ENCODE measurements around the gene RNF128.
A peak's percentile ranks its signal among the peaks of the same experiment; 100 is the strongest.

The RNF128 gene, protein sequence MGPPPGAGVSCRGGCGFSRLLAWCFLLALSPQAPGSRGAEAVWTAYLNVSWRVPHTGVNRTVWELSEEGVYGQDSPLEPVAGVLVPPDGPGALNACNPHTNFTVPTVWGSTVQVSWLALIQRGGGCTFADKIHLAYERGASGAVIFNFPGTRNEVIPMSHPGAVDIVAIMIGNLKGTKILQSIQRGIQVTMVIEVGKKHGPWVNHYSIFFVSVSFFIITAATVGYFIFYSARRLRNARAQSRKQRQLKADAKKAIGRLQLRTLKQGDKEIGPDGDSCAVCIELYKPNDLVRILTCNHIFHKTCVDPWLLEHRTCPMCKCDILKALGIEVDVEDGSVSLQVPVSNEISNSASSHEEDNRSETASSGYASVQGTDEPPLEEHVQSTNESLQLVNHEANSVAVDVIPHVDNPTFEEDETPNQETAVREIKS

DNA sequence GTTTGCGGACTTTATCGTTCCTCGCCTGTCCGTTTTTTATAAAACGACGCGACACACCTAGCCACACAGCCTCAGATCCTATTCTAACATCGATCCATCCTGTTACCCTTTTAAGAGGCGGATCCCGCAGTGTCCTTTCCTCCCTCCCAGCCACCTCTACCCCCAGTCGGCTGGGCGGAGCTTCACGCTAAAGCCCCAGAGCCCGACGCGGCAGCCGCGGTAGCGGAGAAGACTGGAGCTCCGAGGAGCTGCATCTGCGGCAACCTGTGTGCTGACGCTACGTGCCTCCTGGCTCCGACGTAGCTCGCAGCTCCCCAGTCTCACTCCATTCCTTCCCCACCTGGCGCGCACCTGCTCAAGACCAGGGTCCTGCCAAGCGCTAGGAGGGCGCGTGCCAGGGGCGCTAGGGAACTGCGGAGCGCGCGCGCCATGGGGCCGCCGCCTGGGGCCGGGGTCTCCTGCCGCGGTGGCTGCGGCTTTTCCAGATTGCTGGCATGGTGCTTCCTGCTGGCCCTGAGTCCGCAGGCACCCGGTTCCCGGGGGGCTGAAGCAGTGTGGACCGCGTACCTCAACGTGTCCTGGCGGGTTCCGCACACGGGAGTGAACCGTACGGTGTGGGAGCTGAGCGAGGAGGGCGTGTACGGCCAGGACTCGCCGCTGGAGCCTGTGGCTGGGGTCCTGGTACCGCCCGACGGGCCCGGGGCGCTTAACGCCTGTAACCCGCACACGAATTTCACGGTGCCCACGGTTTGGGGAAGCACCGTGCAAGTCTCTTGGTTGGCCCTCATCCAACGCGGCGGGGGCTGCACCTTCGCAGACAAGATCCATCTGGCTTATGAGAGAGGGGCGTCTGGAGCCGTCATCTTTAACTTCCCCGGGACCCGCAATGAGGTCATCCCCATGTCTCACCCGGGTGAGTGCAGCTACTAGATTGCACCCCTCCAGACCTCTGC lies at the start of gene RNF128:
RNF128 (plus strand) TSS at position 217 of the 953 bp plus-strand sequence; CDS start at position 430, 213 bp downstream.
- peak in 1 of 2 experiments; percentile 4 for DNase-seq (ENCODE audit: low read depth in 2 of 2)

DNA sequence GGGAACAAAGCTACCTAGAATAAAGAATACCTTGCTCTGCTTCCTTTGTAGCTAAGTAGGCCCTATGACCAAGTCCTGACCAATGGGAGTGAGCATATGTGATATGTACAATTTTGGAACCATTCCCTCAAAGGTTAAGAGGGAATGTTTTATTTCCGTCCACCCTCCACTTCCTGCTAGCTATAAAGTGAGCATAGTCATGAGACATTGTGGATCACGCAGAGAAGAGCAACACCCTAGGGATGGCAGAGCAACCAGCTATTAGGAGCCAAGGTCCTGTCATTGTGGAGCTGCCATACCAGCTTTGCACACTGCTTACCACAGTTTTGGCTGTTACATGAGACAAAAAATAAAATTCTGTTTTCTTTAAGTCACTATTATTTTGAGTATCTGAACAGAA lies 45.8 kb upstream of the RNF128 start:
- no peak for DNase-seq (ENCODE audit: low read depth in 2 of 2)

DNA sequence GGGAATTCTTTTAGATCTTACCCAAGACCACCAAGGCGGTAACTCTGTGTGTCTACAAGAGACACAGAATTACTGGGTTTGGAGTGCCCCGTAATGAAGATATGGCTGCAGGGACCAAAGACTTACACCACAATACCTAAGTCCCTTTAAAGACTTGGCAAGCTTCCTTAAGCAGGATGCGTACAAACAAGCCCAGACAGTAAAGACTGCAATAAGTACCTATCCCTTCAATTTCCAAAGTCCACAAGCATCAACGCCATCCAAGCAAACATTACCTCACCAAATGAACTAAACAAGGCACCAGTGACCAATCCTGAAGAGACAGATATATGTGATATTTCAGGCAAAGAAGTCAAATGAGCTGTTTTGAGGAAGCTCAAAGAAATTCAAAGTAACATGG lies 42.3 kb upstream of the RNF128 start:
- DNase-seq (ENCODE audit: low read depth in 2 of 2) = no peak

DNA sequence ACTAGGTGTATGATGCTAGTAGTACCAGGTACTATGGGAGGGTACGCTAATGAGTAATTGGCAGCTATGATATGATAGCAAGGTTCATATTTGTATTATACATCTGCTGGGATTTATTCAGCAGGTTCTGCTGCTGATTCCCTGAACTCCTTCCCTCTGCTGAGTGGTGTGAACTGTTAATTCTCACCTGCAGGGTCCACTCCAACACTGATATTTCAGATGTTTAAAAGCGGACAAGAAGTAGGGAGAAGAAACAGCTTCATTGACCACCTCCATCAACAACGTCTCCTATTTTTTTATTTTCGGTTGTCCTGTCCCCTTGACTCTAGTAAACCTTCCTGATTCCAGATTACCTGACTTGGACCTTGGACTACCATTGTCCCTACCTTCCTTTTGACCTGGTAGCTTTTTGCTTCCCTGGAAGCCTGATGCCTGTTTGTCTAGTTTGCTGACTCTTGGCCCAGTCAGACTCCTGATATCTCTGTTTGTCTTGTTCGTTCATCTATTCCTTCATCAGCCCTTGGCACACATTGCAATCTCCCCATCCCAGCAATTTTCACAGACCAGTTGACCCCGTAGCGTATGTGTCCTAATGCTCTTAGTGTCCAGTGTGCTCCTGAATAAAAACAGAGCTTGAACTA lies 34.0 kb upstream of the RNF128 start:
- no peak for DNase-seq (ENCODE audit: low read depth in 2 of 2)

DNA sequence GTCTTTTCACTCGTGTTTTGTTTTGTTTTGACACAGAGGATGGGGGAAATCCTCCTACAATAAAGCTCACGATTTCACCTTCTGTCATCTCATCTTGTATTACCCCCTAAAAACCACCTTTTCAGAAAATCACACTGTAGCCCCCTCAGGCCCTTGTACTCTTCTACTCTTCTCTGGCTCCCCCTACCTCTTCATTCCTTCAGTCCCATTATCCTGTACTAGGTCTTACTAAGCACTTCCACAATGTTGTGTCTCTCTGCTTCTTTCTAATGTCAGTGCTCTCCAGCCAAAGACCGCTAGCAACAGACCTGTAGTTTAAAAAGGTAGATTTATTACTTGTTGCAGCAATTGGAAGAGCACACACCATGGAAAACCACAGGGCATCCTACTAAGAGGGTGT lies 30.0 kb upstream of the RNF128 start:
- no peak for DNase-seq (ENCODE audit: low read depth in 2 of 2)

DNA sequence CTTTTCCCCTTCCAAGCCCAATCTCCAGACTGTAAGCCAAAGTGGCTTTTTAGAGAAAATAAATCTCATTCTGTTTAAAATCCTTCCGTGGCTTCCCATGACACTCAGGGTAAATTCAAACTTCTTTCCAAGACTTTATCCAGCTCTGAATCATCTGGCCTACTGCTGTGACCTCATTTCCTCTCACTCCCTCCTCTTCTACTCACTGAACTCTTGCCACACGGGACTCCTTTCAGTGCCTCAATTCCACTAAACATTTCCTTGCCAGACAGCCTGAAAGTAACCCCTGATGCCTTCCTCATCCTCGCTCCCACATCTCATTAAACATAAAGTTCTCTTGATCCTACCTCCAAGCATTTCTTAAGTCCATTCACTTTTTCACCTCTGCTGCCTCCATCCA lies 27.8 kb upstream of the RNF128 start:
- DNase-seq (ENCODE audit: low read depth in 2 of 2) = no peak

DNA sequence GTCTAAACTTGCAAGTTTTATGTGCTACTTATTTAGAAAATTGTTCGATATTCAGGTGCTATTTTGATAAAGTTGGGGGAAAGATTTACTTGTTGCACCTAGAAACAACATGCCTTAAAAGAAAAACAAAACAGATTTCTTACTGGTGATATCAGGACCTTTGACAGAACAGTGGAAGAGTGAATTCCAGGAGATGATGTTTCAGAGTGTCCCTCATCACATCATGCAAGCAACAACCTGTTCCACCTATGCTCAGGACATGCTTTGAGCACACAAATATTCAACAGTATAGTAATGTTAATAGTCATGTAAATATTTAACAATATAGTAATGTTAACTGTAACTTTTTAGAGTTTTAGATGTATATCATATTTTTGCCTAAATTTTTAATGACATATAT lies 23.9 kb upstream of the RNF128 start:
- no peak for DNase-seq (ENCODE audit: low read depth in 2 of 2)

DNA sequence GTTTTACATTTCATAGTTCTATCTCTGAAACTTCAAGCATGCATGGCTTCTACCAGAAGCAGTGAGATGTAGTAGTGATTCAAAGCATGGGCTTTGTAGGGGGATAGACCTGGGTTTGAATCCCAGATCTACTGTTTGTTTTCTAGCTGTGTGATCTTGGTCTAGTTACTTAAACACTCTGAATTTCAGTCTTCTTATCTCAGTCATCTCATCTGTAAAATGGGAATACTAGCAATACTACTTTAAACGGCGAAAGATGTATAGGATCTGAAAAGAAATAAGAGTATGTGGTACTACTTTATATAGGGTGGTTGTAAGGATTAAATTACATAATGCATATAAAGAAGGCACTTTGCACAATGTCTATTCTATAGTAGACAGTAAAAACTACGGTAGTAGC lies 20.0 kb upstream of the RNF128 start:
- no peak for DNase-seq (ENCODE audit: low read depth in 2 of 2)

DNA sequence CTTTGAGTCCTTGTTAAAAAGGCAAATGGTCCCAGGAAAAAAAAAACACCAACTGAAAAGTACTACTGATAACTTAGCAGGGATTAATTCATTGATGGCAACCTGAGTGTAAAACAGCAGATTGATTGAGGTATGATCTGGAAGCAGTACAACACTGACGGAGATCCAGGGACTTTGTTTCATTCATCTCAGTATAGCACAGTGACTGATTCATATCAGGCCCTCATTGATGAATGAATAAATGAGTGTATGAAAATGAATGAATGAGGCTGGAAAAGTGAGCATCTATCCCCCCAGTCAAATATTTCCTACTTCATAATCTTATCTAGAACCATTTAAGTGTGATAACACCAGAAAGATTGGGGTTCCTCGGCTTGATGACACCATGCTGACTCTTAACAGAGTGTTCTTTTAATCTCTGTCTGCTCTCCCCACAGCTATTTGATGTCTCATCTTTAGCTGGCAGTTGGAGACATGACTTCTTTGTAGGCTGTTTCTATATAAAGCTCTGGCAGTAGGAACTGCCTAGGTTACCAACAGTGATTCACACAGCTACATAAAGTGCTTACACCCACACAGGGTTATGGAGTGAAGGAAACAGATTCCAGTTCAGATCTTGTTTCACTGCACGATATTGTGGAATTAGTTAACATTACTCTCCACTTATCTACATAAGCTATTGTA lies 18.6 kb upstream of the RNF128 start:
- no peak for DNase-seq (ENCODE audit: low read depth in 2 of 2)

DNA sequence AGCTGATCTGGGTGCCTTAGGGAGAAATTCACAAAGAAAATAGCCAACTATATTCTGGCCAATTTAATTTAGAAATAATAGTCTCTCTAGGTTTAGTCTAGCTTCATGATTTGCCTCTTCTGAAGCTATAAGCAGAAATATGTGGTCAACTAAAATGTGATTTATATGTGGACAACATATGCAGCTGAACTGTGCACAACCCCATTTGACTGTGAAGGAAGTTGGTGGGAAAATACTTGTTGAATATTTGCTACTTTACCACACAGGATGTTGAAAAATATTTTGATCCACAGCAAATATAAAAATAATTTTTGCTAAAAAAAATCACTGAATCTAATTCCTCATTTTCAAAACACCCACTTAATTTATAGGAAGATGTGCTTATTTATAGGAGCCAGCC lies 15.7 kb upstream of the RNF128 start:
- no peak for DNase-seq (ENCODE audit: low read depth in 2 of 2)

DNA sequence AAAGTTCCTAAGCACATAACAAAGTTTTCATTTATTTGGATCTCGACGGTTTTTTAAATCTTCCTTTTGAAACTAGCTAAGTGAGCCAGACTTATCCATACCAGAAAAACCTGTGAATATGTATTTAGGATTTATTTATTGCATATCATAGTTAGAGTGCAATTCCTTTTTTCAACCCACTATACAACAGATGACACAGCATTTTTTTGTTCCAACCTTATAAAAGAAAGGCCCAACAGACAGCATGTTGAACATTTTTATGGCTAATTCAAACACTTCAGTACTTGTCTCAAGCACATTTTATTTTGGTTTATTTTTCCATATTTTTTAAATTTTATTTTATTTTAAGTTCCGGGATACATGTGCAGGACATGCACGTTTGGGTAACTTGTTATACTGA lies 15.1 kb upstream of the RNF128 start:
- DNase-seq (ENCODE audit: low read depth in 2 of 2) = no peak

DNA sequence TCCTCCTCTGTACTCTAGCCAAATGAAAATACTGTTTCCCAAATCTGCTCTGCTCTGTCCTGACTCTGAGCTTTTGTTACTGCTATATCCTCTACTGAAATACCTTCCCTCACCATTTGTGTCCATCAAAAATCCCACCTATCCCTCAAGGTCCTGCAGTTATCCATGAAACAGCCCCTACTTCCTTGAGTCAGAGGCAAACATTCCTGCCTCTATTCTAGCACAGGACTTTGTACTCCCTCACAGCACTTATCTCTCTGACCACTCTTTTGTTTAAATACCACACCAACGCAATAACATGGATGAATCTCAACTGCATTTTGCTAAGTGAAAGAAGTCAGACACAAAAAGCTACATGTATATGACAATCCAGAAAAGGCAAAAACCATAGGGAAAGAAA lies 10.5 kb upstream of the RNF128 start:
- DNase-seq (ENCODE audit: low read depth in 2 of 2) = no peak

DNA sequence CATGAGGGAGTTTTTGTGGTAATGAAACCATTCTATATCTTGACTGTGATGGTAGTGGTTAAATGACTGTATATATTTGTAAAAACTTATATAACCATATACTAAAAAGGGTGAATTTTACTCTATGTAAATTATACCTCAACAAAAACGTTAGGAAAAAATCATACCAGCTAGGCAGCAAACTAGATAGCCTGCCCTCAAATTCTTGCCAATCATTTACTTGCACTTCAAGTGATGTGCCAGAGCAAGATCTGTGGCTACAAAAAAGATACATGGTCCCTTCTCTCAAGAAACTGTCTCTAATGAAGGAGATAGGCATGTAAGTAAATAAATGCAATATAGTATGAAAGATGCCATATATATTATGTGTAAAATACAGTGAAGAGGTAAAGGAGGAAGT lies 10.0 kb upstream of the RNF128 start:
- no peak for DNase-seq (ENCODE audit: low read depth in 2 of 2)

DNA sequence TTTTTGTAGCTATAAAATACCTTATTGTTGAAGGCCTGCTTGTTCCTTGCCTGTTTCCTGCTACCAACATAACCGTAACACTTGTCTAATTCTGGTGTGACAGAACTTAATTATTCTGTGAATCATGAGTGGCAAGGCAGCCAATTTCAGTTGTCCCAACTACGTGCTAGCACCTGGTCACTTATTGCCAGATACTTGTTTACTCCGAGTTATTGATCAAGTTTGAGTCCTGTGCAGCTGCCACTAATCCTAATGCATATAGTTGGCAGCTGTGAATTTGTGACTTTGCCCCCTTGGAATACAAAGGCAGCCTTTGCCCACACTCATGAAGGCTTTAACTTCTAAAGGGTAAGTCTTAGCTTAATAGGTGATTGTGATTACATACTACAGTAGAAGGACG lies 7.8 kb upstream of the RNF128 start:
- no peak for DNase-seq (ENCODE audit: low read depth in 2 of 2)

DNA sequence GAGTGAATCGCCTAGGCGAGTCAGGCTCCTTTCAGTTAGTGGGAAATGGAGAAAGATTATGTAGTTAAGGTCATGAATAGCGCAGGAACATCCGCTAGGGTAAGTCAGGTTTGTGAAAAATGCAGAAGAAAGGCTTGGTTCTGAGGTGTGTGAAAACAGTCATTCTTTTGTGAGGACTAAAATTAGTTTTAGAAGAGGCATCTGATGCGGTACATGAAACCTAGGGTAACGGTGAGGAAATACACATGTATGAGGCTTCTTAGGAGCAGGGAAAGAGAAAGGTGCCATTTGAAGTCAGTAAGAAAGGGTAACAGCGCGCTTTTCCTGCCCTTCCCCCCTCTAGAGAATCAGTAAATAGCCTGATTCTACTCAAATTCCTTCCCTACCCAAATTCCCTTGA lies 570 bp upstream of the RNF128 start:
- no peak for DNase-seq (ENCODE audit: low read depth in 2 of 2)

DNA sequence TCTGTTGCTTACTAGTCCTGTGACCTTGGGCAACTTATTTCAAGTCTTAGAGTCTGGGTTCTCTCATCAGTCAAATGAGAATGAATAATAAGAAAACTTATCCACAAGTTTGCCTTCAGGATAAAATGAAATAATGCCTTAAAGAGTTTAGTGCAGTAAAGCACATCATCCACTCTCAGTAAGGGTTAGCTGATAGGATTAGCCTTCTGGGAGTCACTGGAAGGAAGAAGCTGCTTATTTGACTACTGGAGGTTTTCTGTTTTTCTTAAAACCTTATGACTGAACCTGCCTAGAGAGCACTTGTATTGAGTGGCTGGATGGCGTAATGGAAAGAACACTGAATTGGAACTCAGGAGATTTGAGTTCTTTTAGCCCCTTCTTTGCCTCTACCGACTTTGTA lies 1.8 kb downstream of the RNF128 start:
- no peak for DNase-seq (ENCODE audit: low read depth in 2 of 2)

DNA sequence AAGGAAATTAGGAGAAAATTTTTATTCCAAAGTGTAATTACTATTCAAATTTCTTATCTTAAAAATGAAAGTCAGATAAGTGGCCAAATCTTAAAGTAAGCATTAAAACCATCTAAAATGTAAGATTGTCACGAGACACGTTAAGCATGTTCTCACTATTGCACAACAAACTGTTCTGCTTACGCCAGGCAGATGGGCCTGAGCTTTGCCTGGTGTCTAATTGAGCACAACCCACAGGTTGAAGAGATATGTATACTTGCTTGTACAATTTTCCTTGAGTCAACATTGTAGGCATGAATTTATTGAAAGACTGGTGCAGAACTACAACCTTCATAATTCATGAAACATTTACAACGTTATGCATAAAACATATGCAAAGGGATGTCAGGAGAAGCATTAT lies 3.9 kb downstream of the RNF128 start:
- no peak for DNase-seq (ENCODE audit: low read depth in 2 of 2)

DNA sequence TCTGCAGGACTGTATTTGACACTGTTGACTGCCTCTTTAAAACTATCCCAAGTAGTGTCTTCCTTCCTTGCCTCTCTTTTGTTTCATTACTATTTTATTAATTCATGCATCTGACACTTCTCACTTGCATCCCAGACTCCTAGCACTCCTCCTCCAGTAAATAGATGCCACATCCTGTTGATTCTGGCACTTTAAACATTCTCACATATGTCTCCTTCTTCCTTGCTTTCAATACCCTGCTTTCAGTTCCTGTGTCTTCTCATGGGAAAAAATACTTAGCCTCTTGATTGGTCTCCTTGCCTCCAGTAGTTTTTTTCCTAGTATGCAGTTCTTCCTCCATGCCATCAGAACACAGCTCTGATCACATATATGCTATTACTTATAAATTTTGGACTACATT lies 5.1 kb downstream of the RNF128 start:
- no peak for DNase-seq (ENCODE audit: low read depth in 2 of 2)

DNA sequence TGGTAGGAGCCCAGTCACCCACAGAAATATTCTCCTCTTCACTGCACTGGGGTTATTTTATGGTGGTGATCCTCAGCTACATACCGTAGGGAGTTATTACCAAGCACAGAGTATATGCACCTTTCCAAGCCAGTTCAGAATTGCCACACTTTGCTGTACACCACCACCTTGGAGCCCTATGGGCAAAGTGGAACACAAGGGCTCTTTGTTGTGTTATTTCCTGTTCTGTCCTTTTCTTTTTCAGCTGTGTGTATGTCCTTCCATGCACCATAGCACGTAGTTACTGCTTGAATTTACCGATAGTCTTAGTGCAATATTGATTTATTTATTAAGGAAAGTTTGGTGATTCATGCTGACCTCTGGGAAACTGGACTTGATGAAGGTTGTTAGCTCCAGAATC lies 8.3 kb downstream of the RNF128 start:
- no peak for DNase-seq (ENCODE audit: low read depth in 2 of 2)

DNA sequence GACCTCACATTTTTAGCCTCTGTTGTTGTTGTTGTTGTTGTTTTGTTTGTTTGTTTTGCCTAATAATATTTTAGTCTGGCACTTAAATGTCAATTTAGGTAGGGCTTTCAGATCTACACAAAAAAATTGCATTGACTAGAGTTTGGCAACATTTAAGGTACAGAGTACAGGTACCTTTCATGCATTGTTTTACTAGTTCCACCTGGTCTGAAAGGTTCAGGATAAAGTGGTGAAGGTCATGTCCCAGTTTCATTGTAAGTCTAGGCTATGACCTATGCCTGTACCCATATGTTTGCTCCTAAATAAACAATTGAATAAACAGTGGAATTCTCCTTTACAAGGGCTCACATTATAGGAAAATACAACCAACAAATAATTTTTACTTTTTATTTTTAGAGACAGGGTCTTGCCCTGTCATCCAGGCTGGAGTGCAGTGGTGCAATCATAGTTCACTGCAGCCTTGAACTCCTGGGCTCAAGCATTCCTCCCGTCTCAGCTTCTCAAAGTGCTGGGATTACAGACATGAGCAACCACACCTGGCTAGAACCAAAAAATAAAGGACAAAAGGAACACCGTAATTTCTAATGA lies 13.8 kb downstream of the RNF128 start:
- no peak for DNase-seq (ENCODE audit: low read depth in 2 of 2)

DNA sequence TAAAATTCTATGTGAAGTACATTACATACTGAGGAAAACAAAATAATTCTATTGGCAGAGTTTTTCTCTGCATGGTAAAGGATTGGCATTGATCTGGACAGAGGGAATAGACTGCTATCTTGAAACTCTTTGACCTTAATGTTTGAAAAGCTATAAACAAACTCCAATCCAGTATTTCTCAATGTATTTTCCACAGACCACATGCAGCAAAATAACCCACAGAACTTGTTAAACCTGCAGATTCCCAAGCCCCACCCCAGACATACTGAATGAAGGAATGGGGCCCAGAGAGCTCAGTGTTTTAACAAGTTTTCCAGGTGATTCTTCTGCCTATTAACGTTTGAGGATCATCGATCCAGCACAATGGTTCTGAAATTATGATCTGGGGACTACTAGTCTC lies 15.7 kb downstream of the RNF128 start:
- no peak for DNase-seq (ENCODE audit: low read depth in 2 of 2)

All from stimulated activated CD4-positive, alpha-beta T cell treated with anti-CD3 and anti-CD28 coated beads, Interleukin-12 subunit alpha, Interleukin-12 subunit beta, amount 100 ng/mL, for 24 hours (primary cell).